Measurements from ENCODE around the gene GNG2. TPM values are rescaled to one million over a fixed set of nuclear protein-coding genes. Genes with fewer than 3 reads are reported as not detected.

Gene GNG2
- total RNA-seq, 1 donor from 2014 or later, result 68.7 TPM

GRCh38 chr14:51942971-51943370 is 82.6 kb downstream of the GNG2 start:
- no peak for DNase-seq
- TF ChIP-seq CTCF (IDR thresholded peaks at IDR 0.05), result no peak
- Mint-ChIP-seq H3K9me3 (peaks cover 11% of the 10 kb centered on the region), H3K36me3 (ENCODE audit: low read depth) (peaks cover 68% of the 10 kb centered on the region), H3K4me3 (no peak overlapping the region), H3K27me3 (no peaks in the 10 kb centered on the region), H3K27ac (no peak overlapping the region), H3K4me1 (peaks cover 27% of the 10 kb centered on the region)
- POLR2A ChIA-PET, result no interaction called here
- CTCF ChIA-PET, result no interaction called here
- no peak for ATAC-seq (ENCODE audit: low read depth)
- intact Hi-C loops (cut with micrococcal nuclease), result loop anchor here (5.0 kb wide), 1 partner anchor 34 kb away; no protein-coding TSS in a partner anchor

- H3K27me3 Mint-ChIP-seq, result no peaks in the 10 kb centered on the region
- intact Hi-C loops (cut with micrococcal nuclease), result no loop called here
- H3K9me3 Mint-ChIP-seq, result peaks cover 9% of the 10 kb centered on the region
- peaks cover 82% of the 10 kb centered on the region for H3K36me3 Mint-ChIP-seq (ENCODE audit: low read depth)
- H3K27ac Mint-ChIP-seq, result no peak overlapping the region
- CTCF ChIA-PET, result no interaction called here
- POLR2A ChIA-PET, result no interaction called here
- DNase-seq, result no peak
- TF ChIP-seq CTCF (IDR thresholded peaks at IDR 0.05), result no peak
- no peak overlapping the region for H3K4me3 Mint-ChIP-seq
- H3K4me1 Mint-ChIP-seq, result no peaks in the 10 kb centered on the region
- ATAC-seq (ENCODE audit: low read depth), result no peak
Measured at GRCh38 chr14:51950007-51950406, 89.6 kb downstream of the GNG2 start.

- H3K4me3 Mint-ChIP-seq, result no peak overlapping the region
- H3K9me3 Mint-ChIP-seq, result peaks cover 4% of the 10 kb centered on the region
- POLR2A ChIA-PET, result no interaction called here
- H3K4me1 Mint-ChIP-seq, result no peaks in the 10 kb centered on the region
- H3K27me3 Mint-ChIP-seq, result no peaks in the 10 kb centered on the region
- TF ChIP-seq CTCF (IDR thresholded peaks at IDR 0.05), result no peak
- CTCF ChIA-PET, result interaction anchor here (0.8 kb wide), 1 partner anchor 176 kb away, joined by 3 read pairs; no protein-coding TSS in a partner anchor
- H3K27ac Mint-ChIP-seq, result no peak overlapping the region
- intact Hi-C loops (cut with micrococcal nuclease), result no loop called here
- peaks cover 83% of the 10 kb centered on the region for H3K36me3 Mint-ChIP-seq (ENCODE audit: low read depth)
- DNase-seq (no peak), ATAC-seq (ENCODE audit: low read depth) (no peak)
Measured at GRCh38 chr14:51951656-51952055, 91.2 kb downstream of the GNG2 start.

- intact Hi-C loops (cut with micrococcal nuclease), result no loop called here
- no peaks in the 10 kb centered on the region for H3K4me1 Mint-ChIP-seq
- ChIA-PET POLR2A (no interaction called here), CTCF (interaction anchor here (1.0 to 1.3 kb wide), 2 partner anchors 93 to 126 kb away, joined by 3 read pairs; partner anchors contain the start of gene GNG2)
- H3K27me3 Mint-ChIP-seq, result no peaks in the 10 kb centered on the region
- peaks cover 94% of the 10 kb centered on the region for H3K36me3 Mint-ChIP-seq (ENCODE audit: low read depth)
- TF ChIP-seq CTCF (IDR thresholded peaks at IDR 0.05), result no peak
- H3K9me3 Mint-ChIP-seq, result peaks cover 8% of the 10 kb centered on the region
- no peak overlapping the region for H3K27ac Mint-ChIP-seq
- DNase-seq (no peak), ATAC-seq (ENCODE audit: low read depth) (no peak)
- H3K4me3 Mint-ChIP-seq, result no peak overlapping the region
Measured at GRCh38 chr14:51954031-51954430, 93.6 kb downstream of the GNG2 start.

- DNase-seq, result no peak
- Mint-ChIP-seq H3K27ac (no peak overlapping the region), H3K4me1 (no peaks in the 10 kb centered on the region), H3K9me3 (peaks cover 12% of the 10 kb centered on the region), H3K27me3 (no peaks in the 10 kb centered on the region), H3K36me3 (ENCODE audit: low read depth) (peaks cover 97% of the 10 kb centered on the region), H3K4me3 (no peak overlapping the region)
- no peak for TF ChIP-seq CTCF (IDR thresholded peaks at IDR 0.05)
- no peak for ATAC-seq (ENCODE audit: low read depth)
- intact Hi-C loops (cut with micrococcal nuclease), result no loop called here
- POLR2A ChIA-PET, result no interaction called here
- CTCF ChIA-PET, result interaction anchor here (0.8 to 1.3 kb wide), 3 partner anchors 20 to 127 kb away, joined by 3 read pairs; partner anchors contain the start of gene GNG2
Measured at GRCh38 chr14:51954657-51955056, 94.2 kb downstream of the GNG2 start.

Measured in activated B cell treated with CpG ODN at 0.5 μM for 24 hours (primary cell).